ENCODE results near the gene VASN.
A peak's percentile ranks its signal among the peaks of the same experiment; 100 is the strongest.
"Not testable (repeated sequence)": the region's sequence is repeated elsewhere in the genome, so short reads cannot be mapped to it uniquely, and the experiment has no call there.

VASN gene

DNA sequence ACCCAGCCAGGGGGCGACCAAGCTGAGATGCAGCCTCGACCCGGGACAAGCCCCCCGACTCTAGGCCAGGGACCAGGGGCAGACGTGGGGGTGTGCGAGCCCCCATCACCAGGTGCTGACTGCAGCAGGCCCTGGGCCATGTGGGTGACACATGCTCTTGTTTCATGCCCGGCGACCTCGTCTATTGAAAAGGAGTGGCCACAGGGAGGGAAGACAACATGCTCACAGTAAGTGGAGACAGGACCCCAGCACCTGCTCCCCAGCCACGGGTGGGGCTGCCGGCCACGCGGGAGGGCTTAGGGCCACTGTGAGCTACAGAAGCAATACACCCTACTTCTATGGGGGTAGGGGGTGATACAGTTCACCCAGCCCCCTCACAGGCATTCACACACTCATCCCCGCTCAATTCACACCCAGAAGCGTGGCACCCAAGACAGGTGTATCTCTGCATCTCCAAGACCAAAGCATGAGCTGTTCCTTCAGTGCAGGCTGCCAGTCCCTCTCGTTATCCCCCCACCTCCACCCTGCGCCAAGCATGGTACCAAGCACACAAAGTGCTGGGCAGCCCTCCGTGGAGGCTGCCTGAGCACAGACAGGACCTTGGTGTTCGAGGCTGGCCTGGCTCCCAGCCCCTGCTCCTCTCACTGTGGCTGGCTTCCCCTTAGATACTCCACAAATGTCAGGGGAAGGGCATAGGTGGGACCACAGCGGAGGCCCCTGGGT lies 13.6 kb downstream of the VASN start:
- DNase-seq (ENCODE audit: low read depth in 2 of 2): no peak

DNA sequence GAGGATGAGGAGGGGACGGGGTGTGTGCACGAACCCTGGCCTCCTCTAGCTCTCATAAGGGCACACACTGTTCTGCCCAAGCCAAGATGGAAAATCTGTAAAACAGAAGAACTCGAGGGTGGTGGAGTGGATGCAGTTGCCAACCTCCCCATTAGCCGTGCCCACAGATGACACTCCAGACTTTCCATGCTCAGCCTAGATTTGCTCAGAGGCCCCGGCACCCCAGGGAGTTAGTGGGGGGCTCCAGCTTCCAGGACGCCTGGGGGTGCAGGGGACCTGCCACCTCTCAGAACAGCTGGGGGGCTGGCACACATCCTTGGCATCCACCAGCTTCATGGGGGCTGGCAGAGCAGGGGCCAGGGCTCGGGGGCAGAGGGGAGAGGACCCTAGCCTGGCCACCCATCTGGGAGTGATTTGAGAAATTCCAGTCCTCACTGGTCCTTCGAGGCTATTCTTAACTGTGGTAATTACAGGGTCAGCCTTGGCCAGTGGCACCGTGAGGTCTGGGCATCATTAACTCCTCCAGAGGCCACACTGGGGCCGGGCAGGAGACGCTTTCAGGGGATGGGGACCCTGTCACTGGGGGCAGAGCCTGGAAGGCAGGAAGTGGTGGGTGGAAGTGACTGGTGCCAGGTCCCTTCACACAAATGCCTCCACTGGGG lies 14.3 kb downstream of the VASN start:
- no peak for DNase-seq (ENCODE audit: low read depth in 2 of 2)

DNA sequence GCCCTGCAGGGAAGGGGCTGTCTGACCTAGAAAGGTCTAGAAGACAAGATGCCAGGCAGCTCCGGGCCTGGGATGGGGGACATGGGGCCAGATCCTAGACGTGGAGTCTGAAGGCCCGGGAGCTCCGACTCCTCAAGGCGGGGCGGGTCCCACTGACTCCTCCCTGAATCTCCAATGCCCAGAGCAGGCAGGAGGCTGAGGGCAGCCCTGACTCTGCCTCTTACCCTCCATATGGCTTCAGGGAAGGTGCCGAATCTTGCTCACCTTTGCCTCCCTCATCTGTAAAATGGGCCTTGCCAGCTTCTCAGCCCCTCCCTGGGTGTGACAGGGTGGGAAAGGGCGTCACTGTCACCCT lies 14.8 kb downstream of the VASN start:
- DNase-seq (ENCODE audit: low read depth in 2 of 2): no peak

DNA sequence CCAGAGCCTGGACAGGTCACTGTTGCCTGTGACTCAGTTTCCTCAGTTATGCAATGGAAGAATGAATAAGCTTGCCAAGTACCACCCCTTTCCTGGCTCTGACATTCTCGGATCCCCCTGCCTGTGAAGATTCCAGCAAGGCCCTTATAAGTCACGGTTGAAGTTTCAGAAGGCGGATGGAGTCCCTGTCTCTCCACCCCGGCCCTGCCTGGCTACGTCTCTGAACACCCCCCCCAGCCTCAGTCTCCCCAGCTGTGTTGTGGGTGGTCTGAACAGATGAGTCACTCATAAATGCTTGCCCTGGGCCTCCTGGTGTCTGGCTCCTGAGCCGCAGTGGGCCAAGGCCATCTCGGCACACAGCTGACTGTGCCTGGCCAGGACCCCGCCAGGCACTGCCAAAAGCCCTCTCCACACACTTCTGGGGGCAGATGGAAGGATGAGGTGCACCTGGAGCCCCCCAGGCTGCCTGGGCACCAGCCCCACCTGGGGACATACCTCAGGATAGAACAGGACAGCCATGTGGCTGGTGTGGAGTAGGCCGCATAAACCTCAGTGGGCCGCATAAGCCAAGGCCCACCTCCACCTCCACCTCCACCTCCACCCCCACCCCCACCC lies 15.4 kb downstream of the VASN start:
- no peak for DNase-seq (ENCODE audit: low read depth in 2 of 2)

DNA sequence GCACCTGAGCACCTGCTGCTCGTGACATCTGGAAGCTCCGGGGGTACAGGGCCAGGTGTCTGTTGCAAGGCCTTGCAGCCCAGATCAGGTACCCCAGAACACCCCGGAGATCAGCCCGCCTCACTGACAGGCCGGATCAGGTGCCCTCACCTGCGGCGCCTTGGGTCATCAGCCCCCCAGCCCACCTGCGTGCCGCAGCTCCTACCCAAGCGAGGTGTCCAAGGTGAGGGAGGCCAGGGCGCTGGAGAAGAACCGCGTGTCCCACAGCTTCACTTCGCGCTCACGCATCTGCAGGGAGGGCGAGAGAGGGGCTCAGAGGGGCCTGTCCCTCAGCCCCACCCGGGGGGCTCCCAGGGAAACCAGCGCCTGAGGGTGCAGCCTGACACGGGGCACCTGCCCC lies 16.1 kb downstream of the VASN start:
- DNase-seq (ENCODE audit: low read depth in 2 of 2): no peak

DNA sequence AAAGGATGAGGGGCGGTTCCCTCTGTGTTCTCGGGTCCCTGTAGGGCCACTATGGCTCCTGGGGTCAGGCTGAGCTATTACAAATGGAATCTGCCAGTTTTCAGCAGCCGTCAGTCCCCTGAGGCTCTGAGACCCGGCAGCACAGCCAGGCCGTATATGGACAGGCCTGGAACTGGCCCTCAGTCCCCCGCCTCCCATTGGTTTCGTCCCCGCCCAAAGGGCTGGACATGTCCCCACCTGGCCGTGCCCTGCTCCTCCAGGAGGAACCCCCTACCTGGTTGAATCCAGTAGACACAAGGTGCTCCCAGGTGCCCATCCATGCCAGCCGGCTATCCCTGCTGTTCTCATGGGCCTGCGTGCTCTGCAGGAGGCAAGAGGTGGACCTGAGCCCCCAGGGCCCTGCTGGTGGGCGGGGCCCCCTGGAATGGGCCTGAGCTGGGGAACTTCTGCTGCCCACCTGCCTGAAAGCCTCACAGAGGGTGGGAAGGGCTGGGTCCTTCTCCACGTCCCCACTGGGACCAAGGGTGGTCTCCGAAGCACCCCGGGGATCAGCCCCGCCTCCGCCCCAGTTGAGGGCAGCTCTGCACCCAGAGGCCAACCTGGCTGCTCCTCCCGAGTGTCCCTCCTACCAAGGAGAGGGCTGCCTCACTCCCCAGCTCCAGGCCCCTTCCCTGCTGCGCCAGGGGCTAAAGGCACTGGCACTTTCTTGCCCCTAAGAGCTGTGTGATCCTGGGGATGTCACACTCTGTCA lies 16.8 kb downstream of the VASN start:
- no peak for DNase-seq (ENCODE audit: low read depth in 2 of 2)

DNA sequence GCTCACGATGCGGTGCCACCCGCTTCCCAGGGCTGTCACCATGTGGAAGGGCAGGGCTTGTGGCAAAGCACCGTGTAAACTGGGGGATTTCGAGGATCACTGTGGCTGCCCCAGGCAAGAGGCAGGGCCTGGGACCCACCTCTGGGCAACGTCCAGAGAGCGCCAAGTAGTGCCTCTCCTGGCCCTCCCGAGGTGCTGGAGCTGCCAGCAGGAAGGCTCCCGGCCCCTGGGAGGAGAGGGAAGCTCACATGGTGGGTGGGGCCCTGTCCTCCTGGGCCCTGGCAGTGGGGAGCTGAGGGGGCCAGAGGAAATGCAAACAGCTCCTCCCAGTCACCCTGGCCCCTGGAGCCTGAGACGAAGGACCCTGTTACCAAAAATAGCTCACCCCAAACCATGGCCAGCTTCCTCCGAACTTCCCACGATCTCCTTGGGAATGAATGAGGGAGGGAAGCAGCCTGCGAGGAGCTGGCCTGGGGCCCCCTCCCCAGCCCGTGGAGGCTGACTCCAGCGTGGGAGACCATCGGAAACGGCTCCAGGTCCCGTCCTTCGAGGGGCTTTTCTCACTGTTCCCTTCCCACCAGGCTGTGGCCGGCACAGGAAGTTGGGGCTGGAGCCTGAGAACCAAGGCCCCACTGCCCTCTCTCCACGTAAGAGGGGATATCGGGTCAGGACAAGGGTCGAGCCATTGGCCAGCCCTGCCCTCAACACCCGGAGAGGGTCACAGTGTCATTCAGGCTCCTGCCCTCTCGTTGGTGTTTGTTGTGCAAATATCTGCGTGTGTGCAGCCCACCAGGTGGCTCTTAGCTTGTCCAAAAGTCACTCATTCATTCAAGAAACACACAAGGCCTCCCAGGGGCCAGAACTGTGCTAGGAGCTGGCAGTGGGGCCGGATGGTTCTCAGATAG lies 17.7 kb downstream of the VASN start:
- DNase-seq (ENCODE audit: low read depth in 2 of 2): no peak

DNA sequence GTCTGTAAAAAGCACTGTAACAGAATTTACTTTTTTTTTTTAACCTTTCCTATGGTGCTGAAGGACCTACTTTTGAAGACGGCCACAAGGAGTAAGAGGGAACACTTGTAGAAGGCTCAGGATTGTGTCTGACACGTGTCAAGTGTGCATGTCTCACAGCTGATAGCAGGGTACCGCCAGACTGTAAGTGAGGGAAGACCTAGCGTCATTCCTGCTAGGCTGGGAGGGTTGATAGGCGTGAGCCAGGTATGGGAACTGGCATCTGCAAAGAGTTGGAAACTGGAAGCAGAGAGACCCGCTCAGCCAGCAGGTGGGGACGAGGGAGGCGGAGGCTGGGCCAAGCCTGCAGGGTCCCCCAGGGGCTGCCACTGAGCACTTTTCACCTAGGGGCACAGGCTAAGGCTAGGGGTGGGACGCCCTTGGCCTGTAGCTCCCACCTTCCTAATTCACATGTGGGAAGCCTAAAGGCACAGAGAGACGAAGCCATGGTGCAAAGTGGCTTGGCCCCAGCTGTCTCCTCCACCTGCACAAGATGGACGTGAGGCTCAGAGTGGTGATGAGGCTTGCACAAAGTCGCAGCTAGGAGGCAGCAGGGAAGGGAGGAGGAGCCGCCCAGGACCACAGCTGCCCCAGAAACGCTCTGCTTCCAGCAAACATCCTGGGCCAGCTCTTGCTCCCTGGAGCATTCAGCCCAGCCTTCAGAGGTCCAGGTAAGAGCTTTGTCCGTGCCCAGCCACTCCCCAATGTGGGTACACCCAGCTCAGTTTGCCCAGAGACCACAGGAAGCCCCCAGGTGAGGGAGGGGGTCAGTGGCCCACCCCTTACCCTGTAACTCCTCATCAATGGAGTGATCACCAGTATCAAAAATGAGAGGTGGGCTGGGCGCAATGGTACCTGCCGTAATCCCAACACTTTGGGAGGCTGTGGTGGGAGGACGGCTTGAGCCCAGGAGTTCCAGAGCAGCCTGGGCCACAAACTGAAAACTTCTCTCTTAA lies 18.9 kb downstream of the VASN start:
- no peak for DNase-seq (ENCODE audit: low read depth in 2 of 2)

DNA sequence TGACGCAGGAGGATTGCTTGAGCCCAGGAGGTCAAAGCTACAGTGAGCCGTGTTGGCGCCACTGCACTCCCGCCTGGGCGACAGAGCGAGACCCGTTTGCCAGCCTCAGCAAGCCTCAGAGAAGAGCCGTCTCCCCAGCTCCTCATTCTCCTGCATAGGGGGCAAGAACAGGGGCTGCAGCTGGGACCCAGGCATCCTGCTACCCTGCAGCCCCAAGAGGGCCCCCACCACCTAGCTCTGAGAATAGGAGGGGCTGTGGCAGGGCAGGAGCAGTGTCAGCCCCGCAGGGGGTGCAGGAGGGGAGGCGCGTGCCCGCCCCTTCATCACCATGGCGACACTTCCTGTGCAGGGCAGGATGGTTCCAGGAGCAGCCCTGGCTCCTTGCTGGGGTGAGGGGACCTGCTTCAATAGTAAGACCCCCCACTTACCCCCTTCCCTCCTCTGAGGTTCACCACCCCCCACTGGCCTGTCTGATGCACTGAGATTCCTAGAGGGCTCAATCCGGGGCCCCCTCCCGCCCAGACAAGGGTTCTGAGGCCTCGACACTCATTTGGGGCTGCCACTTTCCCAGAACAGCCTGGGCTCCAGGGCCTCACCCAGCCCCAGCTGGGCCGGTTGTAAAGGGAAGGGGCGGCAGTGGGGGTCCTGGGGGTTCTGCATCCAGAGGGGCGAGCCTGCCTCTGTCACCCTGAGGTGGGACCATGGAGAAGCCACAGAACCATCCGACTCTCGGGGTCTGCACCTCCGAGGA lies 20.2 kb downstream of the VASN start:
- DNase-seq (ENCODE audit: low read depth in 2 of 2): no peak

DNA sequence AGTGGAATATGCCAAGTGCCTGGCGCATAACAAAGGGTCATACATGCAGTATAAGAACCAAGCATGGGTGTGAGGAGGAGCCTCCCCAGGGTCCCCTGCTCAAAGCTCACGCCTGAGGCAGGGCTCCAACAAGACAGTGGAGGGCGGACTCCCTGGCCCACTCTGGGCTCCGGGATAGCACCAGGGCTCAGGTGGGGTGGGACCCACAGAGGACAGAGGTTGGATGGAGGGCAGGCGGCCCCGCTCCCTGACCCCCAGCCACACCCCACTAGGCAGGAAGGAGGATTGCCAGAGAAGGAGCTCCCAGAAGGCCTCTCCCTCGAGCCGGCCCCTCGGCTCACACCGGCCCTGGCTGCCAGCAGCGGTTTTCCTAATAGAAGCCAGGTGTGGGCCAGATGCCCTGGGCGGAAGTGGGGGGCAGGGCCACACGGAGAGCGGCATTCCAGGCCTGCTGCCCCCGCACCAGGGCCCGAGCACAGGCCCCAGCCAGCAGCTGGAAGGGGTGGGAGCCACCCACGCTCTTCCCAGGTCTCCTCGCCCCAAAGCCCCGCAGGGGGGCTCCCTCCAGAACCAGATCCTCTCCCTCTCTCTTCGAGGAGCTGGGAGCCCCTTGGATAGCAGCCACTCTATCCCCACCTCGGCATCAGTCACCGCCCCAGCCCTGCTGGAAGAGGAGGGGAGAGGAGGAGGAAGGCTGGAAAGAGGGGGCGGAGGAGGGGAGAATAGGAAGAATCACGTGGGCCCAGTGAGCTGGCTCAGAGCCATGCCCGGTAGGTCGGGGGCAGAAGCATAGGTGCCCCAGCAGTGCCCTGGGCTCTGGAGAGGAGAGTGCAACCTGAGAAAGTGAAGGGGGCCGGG lies 21.0 kb downstream of the VASN start:
- DNase-seq (ENCODE audit: low read depth in 2 of 2): no peak

DNA sequence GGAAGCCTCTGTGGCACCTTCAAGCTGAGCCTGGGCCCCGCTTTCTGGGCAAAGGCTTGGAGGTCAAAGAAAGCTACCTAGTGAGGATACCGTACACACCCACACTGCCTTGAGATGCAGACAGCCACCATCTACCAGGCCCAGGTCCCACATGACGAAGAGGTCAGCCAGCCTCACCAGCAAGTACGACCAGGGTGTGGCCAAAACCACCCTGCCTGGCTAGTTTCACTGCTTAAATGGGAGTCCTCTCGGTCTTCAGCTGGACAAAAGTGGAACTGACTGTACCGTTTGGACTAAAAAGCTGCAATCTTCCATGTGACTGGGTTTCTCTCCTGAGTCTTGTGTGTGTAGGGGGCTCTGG lies 21.6 kb downstream of the VASN start:
- DNase-seq (ENCODE audit: low read depth in 2 of 2): no peak

DNA sequence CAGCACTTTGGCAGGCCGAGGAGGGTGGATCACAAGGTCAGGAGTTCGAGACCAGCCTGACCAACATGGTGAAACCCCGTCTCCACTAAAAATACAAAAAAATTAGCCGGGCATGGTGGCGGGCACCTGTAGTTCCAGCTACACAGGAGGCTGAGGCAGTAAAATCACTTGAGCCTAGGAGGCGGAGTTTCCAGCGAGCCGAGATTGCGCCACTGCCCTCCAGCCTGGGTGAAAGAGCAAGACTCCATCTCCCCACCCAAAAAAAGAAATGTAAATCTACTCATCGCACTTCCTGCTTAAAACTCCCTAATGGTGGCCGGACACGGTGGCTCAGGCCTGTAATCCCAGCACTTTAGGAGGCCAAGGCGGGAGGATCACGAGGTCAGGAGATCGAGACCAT lies 22.2 kb downstream of the VASN start:
- not testable (repeated sequence) for DNase-seq (ENCODE audit: low read depth in 2 of 2)

DNA sequence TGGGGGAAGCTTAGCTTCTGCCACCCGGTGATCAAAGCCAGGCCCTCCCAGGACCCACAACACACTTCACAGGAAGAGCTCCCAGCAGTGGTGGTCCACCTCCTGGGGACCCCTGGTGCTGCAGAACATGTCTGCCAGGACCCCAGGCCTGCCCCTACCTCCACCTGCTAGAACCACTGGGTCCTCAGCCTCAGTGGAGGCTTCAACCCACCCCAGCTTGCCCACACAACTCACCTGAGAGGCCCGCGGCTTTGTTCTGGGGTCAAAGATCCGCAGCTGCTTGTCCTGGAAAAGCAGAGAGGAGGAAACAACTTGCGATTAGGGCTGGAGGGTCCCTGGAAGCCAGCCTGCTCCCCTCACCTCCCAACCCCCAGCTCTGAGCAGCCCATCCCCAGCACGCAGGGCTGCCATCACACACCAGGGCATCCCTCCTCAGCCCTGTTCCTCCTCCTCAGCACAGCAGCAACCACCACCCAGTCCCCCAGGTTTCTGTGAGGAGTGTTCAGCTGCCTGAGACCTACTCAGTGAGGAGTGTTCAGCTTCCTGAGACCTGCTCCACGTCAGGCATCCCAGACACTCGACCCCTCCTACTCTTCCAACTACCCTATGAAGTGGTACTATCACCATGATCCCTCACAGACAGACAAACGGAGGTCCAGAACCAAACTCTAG lies 23.5 kb downstream of the VASN start:
- DNase-seq (ENCODE audit: low read depth in 2 of 2): no peak

DNA sequence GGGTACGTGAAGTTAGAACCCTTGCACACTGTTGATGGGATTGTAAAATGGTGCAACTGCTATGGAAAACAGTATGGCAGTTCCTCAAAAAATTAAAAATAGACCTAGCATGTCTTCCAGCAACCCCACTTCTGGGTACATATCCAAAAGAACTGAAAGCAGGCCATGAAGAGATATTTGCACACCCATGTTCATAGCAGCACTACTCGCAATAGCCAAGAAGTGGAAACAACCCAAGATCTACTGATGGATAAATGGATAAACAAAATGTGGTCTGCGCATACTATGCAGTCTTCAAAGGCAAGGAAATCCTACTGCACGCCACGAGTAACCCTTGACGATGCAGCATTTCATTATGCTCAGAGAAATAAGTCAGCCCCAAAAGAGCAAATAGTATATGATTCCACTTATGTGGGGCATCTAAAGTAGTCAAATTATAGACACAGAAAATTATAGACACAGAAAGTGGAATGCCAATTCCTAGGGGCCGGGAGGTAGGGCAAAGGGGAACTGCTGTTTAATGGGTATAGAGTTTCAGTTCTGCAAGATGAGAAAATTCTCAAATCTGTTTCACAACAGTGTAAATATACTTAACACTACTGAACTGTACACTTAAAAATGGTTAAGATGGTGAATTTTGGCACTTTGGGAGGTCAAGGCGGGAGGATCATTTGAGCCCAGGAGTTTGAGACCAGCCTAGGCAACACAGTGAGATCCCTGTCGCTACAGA lies 27.5 kb downstream of the VASN start:
- no peak for DNase-seq (ENCODE audit: low read depth in 2 of 2)

DNA sequence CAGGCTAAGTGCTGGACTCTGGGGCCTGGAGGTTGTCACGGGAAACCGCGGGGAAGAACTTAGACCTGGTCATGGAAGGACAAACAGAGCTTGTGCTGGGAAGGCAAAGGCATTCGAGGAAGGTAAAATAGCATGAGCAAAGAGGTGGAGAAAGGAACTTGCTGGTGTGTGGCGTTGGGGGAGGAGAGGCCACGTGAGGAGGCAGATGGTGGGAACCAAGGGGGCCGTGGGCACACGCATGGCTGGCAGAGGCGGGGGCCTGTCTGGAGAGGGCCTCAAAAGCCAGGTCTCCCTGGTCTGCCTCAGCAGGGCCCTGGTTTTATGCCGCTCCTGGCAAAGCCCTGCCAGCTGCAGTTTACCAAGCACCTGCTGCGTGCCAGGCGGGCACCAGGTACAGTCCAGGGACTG lies 29.4 kb downstream of the VASN start:
- DNase-seq (ENCODE audit: low read depth in 2 of 2): no peak

DNA sequence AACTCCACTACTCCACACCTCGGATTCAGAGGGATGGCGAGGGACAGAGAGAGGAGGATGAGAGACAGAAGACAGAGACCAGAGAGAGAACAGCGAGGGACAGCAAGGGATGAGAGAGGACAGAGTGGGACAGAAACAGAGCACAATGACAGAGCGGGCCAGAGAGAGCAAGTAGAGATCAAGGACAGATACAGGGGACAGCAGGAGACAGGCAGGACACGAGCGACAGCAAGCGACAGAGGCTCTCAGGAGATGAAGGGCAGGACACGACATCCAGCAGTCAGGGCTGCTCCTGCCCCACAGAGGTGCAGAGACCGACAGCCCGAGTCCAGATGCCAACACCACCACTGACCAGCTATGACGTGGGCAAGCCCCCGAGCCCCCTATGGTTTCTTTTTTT lies 29.9 kb downstream of the VASN start:
- DNase-seq (ENCODE audit: low read depth in 2 of 2): no peak

DNA sequence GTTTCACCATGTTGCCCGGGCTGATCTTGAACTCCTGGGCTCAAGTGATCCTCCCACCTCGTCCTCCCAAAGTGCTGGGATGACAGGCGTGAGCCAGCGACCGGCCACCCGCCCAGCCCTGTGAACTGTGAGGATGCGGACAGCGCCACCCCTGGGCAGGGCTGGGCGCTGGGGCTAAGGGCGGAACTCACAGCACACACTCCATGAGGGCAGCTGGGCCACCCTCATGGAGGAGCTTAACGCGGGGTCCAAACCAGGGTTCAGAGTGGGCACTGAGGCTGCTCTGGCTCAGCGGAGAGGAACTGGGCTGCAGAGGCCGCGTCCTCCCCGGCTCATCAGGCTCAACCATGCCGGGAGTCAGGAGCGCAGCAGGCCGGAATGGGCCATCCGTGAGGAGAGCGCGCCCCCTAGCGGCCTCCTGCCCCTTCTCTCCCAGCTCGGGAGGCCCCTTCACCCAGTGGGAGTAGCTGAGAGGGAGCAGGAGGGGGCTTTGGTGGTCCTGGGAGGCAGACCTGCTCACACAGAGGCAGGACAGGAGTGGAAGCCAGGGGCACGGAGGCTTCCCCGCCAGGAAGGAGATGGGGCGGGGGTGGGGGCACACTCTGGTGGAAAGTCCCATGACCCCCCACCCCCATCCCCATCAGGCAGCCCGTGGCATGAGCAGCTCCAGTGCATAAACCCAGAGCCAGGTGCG lies 30.9 kb downstream of the VASN start:
- peak; percentile 31 to 50 for DNase-seq (ENCODE audit: low read depth in 2 of 2)

Measured in stimulated activated CD4-positive, alpha-beta T cell treated with anti-CD3 and anti-CD28 coated beads, Interleukin-1b, Interleukin-23, amount 100 ng/mL, for 1 hour (primary cell).